HepG2 (cell line): ENCODE measurements around the gene ATP8A2. TPM values are rescaled to one million over a fixed set of nuclear protein-coding genes. Genes with fewer than 3 reads are reported as not detected.
A peak's percentile ranks its signal among the peaks of the same experiment; 100 is the strongest.
"Not testable (repeated sequence)": the region's sequence is repeated elsewhere in the genome, so short reads cannot be mapped to it uniquely, and the experiment has no call there.

Source experiments
- ATAC-seq: fragments of 200-7000 bp; cut with Tn5 transposase; 3 replicates; pipeline ENCODE4 v1.9.1; 2020; ENCODE audit warnings: mild to moderate bottlenecking, moderate library complexity
- BruUV-seq: library from RNA; stranded (reverse); fragments of 400-500 nt; replicated peaks from 2 replicates; lab custom pipeline; 2021; lab: Mats Ljungman, UMichigan
- CTCF ChIA-PET: fragments of 300-600 bp; formaldehyde crosslinking; extraction: SDS; loops from one replicate; lab custom pipeline; 2021; ENCODE audit warnings: low total read pairs, inconsistent platforms, low intra/inter-chr PET ratio; lab: Yijun Ruan, JAX
- POLR2A ChIA-PET: fragments of 350-600 bp; sonication (Branson Sonifier 250); formaldehyde crosslinking; loops from one replicate; lab custom pipeline; 2020; ENCODE audit warnings: antibody characterized with exemption, inconsistent platforms; lab: Yijun Ruan, JAX
- DNase-seq: peaks from one replicate; pipeline ENCODE4 v3.0.0-alpha.2; 2015; ENCODE audit warnings: low spot score
- FAIRE-seq: peaks from 3 replicates; lab custom pipeline; 2011; peaks lifted over from hg19 to GRCh38; lab: Jason Lieb, UNC
- H2AFZ ChIP-seq: one replicate; pipeline ENCODE4 v1.6.1; 2011; ENCODE audit warnings: low read length, inconsistent platforms
- H3K27ac ChIP-seq: fragments of 300-600 bp; 3 replicates; pipeline ENCODE4 v1.8.0; 2011; ENCODE audit warnings: mixed run types, mild to moderate bottlenecking, mixed read lengths, low read length, inconsistent platforms; ENCODE audit not compliant: insufficient read depth; ENCODE audit errors: extremely low read length
- H3K27me3 ChIP-seq, 2 experiments: fragments of 200-600 bp in 1 of 2; 2 replicates in 1 of 2; 3 replicates in 1 of 2; pipeline versions ENCODE4 v1.6.0 to v1.8.0; 2011; ENCODE audit warnings: low read length in 2 of 2, mild to moderate bottlenecking in 2 of 2, moderate library complexity in 2 of 2, inconsistent platforms in 1 of 2; ENCODE audit not compliant: insufficient read depth in 2 of 2, control insufficient read depth in 1 of 2
- H3K36me3 ChIP-seq, 2 experiments: fragments of 200-600 bp in 1 of 2; replicated peaks in 1 of 2; 2 replicates in 1 of 2; 3 replicates in 1 of 2; pipeline versions ENCODE4 v1.5.1 to v1.8.0; 2011; ENCODE audit warnings: low read length in 2 of 2, inconsistent platforms in 1 of 2; ENCODE audit not compliant: insufficient read depth in 2 of 2, control insufficient read depth in 1 of 2
- H3K4me1 ChIP-seq: 2 replicates; pipeline ENCODE4 v1.5.1; 2012; ENCODE audit warnings: low read length, inconsistent platforms; ENCODE audit not compliant: insufficient read depth
- H3K4me2 ChIP-seq: 2 replicates; pipeline ENCODE4 v1.6.0; 2011; ENCODE audit warnings: low read depth, low read length, inconsistent platforms
- H3K4me3 ChIP-seq, 3 experiments: fragments of 200-600 bp in 1 of 3; sonication (generic), shearing (Covaris generic) in 1 of 3; replicated peaks in 1 of 3; 2 replicates each; pipeline ENCODE4 v1.5.1; 2011 to 2016; ENCODE audit warnings: low read length in 3 of 3, inconsistent platforms in 2 of 3, low read depth in 2 of 3, mild to moderate bottlenecking in 2 of 3, control low read depth in 1 of 3, mixed read lengths in 1 of 3; ENCODE audit not compliant: insufficient read depth in 1 of 3
- H3K79me2 ChIP-seq: one replicate; pipeline ENCODE4 v1.6.1; 2011; ENCODE audit warnings: low read length, inconsistent platforms; ENCODE audit not compliant: insufficient read depth
- H3K9ac ChIP-seq: 2 replicates; pipeline ENCODE4 v1.6.0; 2011; ENCODE audit warnings: mild to moderate bottlenecking, low read depth, low read length, inconsistent platforms; ENCODE audit not compliant: insufficient read depth
- H3K9me3 ChIP-seq: 2 replicates; pipeline ENCODE4 v1.5.1; 2012; ENCODE audit warnings: mild to moderate bottlenecking, low read length
- H4K20me1 ChIP-seq: 2 replicates; pipeline ENCODE4 v1.6.0; 2011; ENCODE audit warnings: inconsistent platforms, mild to moderate bottlenecking, low read length, moderate library complexity; ENCODE audit not compliant: insufficient read depth
- MATR3 ChIP-seq: sonication (generic); formaldehyde crosslinking; IDR thresholded peaks from 2 replicates; pipeline ENCODE4 v1.4.0; 2020; ENCODE audit warnings: missing genetic modification reagents
- PRPF4 ChIP-seq: fragments of 200-400 bp; formaldehyde crosslinking; IDR thresholded peaks from 2 replicates; pipeline ENCODE4 v1.6.1; 2016; ENCODE audit warnings: low read length, low read depth; ENCODE audit not compliant: poor library complexity, severe bottlenecking
- RAD21 ChIP-seq: fragments of 450-650 bp; formaldehyde crosslinking; IDR thresholded peaks from 2 replicates; pipeline ENCODE4 v1.5.0; 2020; ENCODE audit warnings: mild to moderate bottlenecking
- SMC3 ChIP-seq: IDR thresholded peaks from 2 replicates; pipeline ENCODE4 v1.6.1; 2011; ENCODE audit warnings: low read length, improper control_type of control experiment
- STAG1 ChIP-seq: sonication (generic); formaldehyde crosslinking; IDR thresholded peaks from 2 replicates; pipeline ENCODE4 v1.4.0; 2020; ENCODE audit warnings: missing genetic modification reagents
- ZNF260 ChIP-seq: sonication (generic); formaldehyde crosslinking; IDR thresholded peaks from 2 replicates; pipeline ENCODE4 v1.4.0; 2020; ENCODE audit warnings: missing genetic modification reagents, low read depth, mild to moderate bottlenecking, borderline replicate concordance
- ZNF609 ChIP-seq: sonication (generic); formaldehyde crosslinking; IDR thresholded peaks from 2 replicates; pipeline ENCODE4 v1.4.0; 2020; ENCODE audit warnings: mild to moderate bottlenecking, missing genetic modification reagents, borderline replicate concordance
- ZNF850 ChIP-seq: sonication (generic); formaldehyde crosslinking; conservative IDR thresholded peaks from 2 replicates; pipeline ENCODE4 v1.9.0; 2021; ENCODE audit warnings: mild to moderate bottlenecking, missing genetic modification reagents
- WGBS: methylation state at CpG from one replicate; pipeline ENCODE4 v1.1.6; 2017; ENCODE audit warnings: low lambda C conversion rate; 5-methylcytosine and 5-hydroxymethylcytosine counted together
- in situ Hi-C: cut with HindIII; loops from 2 replicates; pipeline ENCODE4 v1.10.0; 2017; ENCODE audit warnings: low pct_unique_long_range_greater_than_20kb; ENCODE audit not compliant: extremely low pct_ligation_motif_present
- intact Hi-C: fragments of 100-400 bp; cut with micrococcal nuclease; formaldehyde crosslinking; loops from one replicate; pipeline ENCODE4 v1.10.0; 2022; ENCODE audit not compliant: unreplicated experiment
- polyA plus RNA-seq, 8 experiments: library from polyadenylated mRNA; depleted of rRNA in 3 of 8; stranded (reverse) in 7 of 8; unstranded in 1 of 8; fragments of >200 nt; fragmentation: Illumina TruSeq in 4 of 8; extraction: Trizol in 4 of 8; gene quantifications; 2 replicates each; pipeline versions ENCODE4 v1.2.1 to v1.2.3, GENCODE V29; 2011 to 2016; ENCODE audit warnings: low read depth in 4 of 8, missing spikeins in 1 of 8, mixed read lengths in 1 of 8; ENCODE audit not compliant: insufficient read depth in 1 of 8
- total RNA-seq, 5 experiments: library from RNA; depleted of rRNA; stranded (reverse); fragments of >200 nt; fragmentation: Illumina TruSeq; extraction: Trizol; gene quantifications; 2 replicates each; pipeline ENCODE4 v1.2.3, GENCODE V29; 2016; ENCODE audit warnings: low read depth in 1 of 5

Gene ATP8A2
- total and polyA plus RNA-seq, 2 of the 13 experiments (the other 11 are each of a cell fraction or from before 2014, with no cell fraction given): 0.09 TPM; not detected in 1

GRCh38 chr13:25571237-25571636, 199.5 kb downstream of the ATP8A2 start (continued):
- no peak for TF ChIP-seq MATR3

- H4K20me1 ChIP-seq, FAIRE-seq, BruUV-seq, DNase-seq, CTCF ChIA-PET, ATAC-seq, H3K79me2 ChIP-seq, H3K27me3 ChIP-seq, H3K4me1 ChIP-seq, POLR2A ChIA-PET, H3K36me3 ChIP-seq, H2AFZ ChIP-seq, H3K9me3 ChIP-seq, H3K9ac ChIP-seq, H3K27ac ChIP-seq, H3K4me3 ChIP-seq, H3K4me2 ChIP-seq: not testable (repeated sequence)
- 3% methylated on average over 8 of the region's 8 CpGs for WGBS
- in situ Hi-C loops (loop anchor here (5.0 kb wide), 1 partner anchor 490 kb away; no protein-coding TSS in a partner anchor), intact Hi-C loops (loop anchor here (5.0 to 10.0 kb wide), 2 partner anchors 925 to 1123 kb away; no protein-coding TSS in a partner anchor)
These were observed 200.4 kb downstream of the ATP8A2 start for GRCh38 chr13:25572171-25572570.

GRCh38 chr13:25574437-25575411, 202.9 kb downstream of the ATP8A2 start:
- no peak overlapping the region for H3K4me3 ChIP-seq
- H3K9me3 ChIP-seq: no peaks in the 10 kb centered on the region
- intact Hi-C loops: loop anchor here (1.0 to 10.0 kb wide), 4 partner anchors 489 to 1120 kb away; no protein-coding TSS in a partner anchor
- ChIA-PET CTCF (interaction anchor here (1.8 to 2.0 kb wide), 2 partner anchors 488 to 497 kb away, joined by 9 to 13 read pairs; no protein-coding TSS in a partner anchor), POLR2A (no interaction called here)
- ATAC-seq (peak; percentile 97), FAIRE-seq (peak; percentile 80), DNase-seq (peak; percentile 74)
- no peaks in the 10 kb centered on the region for H3K36me3 ChIP-seq
- no peak overlapping the region for H3K4me2 ChIP-seq
- H3K79me2 ChIP-seq: no peaks in the 10 kb centered on the region
- no peak overlapping the region for H2AFZ ChIP-seq
- no peaks in the 10 kb centered on the region for H4K20me1 ChIP-seq
- no TSS peak for BruUV-seq
- WGBS: 2% methylated on average over 8 of the region's 8 CpGs
- H3K27ac ChIP-seq: no peak overlapping the region
- in situ Hi-C loops: loop anchor here (5.0 kb wide), 1 partner anchor 488 kb away; no protein-coding TSS in a partner anchor
- H3K27me3 ChIP-seq: 0 out of 5 replicates have a peak, but pooled peaks cover 2 to 3% of the 10 kb centered on the region in 2 experiments
- no peaks in the 10 kb centered on the region for H3K4me1 ChIP-seq
- H3K9ac ChIP-seq: no peak overlapping the region
- no peak for TF ChIP-seq ZNF850 (CRISPR knock-in tag)
- TF ChIP-seq STAG1 (CRISPR knock-in tag): peak; percentile 88
- peak; percentile 82 for TF ChIP-seq SMC3
- no peak for TF ChIP-seq PRPF4
- no peak for TF ChIP-seq ZNF260
- TF ChIP-seq RAD21 (CRISPR knock-in tag): peak; percentile 61; the same call in 1 of the 2 replicates
- no peak for TF ChIP-seq ZNF609
